ENCODE measurements around the gene ARID1B.

DNA sequence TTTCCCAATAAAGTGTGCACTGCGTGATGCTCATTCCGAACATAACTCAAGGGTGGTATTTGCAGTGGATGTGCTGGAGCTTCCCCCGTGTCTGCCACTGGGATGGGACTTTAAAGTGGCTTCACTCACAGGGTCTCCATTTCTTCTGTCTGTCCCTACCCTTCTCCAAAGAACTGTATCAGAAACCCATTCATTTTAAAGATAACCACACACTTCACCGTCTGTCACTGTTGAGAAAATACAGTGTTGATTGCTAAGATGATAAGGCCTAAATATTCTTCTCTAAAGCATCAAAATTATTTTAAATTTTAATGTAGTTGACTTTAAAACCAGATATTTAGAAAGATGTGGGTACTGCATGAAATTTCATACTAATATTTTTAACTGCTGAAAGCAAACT lies 384.7 kb downstream of the ARID1B start:
- TF ChIP-seq POLR2A (IDR thresholded peaks at IDR 0.05) = no peak
- no peak for TF ChIP-seq CTCF (IDR thresholded peaks at IDR 0.05)

Measured in adrenal gland (tissue), 5 donors.